K562 (cell line): ENCODE measurements around the gene ITGA3. TPM values are rescaled to one million over a fixed set of nuclear protein-coding genes. Genes with fewer than 3 reads are reported as not detected.

Source experiments
- ATAC-seq: fragments of 200-7000 bp; cut with Tn5 transposase; 3 replicates; pipeline ENCODE4 v1.9.1; 2020; ENCODE audit warnings: moderate library complexity
- BruUV-seq: library from RNA; stranded (reverse); fragments of 400-500 nt; replicated peaks from 2 replicates; lab custom pipeline; 2021; lab: Mats Ljungman, UMichigan
- CTCF ChIA-PET: fragments of 300-600 bp; formaldehyde crosslinking; extraction: SDS; loops from one replicate; lab custom pipeline; 2021; ENCODE audit warnings: low intra/inter-chr PET ratio; lab: Yijun Ruan, JAX
- POLR2A ChIA-PET: fragments of 300-600, 350-650 bp; sonication (Branson Sonifier 250); formaldehyde crosslinking; extraction: SDS; loops from one replicate; lab custom pipeline; 2021; ENCODE audit warnings: antibody characterized with exemption, inconsistent platforms; lab: Yijun Ruan, JAX
- DNase-seq, 4 experiments: peaks; one replicate each; pipeline versions ENCODE4 v3.0.0 to v3.0.0-alpha.2; 2011 to 2018; ENCODE audit warnings: low spot score in 3 of 4, mixed read lengths in 3 of 4; ENCODE audit errors: extremely low read depth in 1 of 4
- FAIRE-seq: peaks from 2 replicates; lab custom pipeline; 2011; peaks lifted over from hg19 to GRCh38; lab: Jason Lieb, UNC
- H2AFZ ChIP-seq: 2 replicates; pipeline ENCODE4 v1.6.0; 2011; ENCODE audit warnings: low read depth, low read length, control low read depth, inconsistent platforms
- H3K27ac ChIP-seq: fragments of 200-600 bp; 3 replicates; pipeline ENCODE4 v1.8.0; 2011; ENCODE audit warnings: low read depth, mild to moderate bottlenecking, control low read depth, inconsistent platforms, low read length, moderate library complexity, mixed read lengths; ENCODE audit errors: extremely low read depth
- H3K27me3 ChIP-seq, 2 experiments: fragments of 300-600 bp in 1 of 2; 2 replicates in 1 of 2; 3 replicates in 1 of 2; pipeline versions ENCODE4 v1.6.0 to v1.8.0; 2011; ENCODE audit warnings: inconsistent platforms in 2 of 2, low read length in 2 of 2, mild to moderate bottlenecking in 1 of 2, mixed read lengths in 1 of 2, moderate library complexity in 1 of 2; ENCODE audit not compliant: control insufficient read depth in 2 of 2, insufficient read depth in 2 of 2
- H3K36me3 ChIP-seq: fragments of 300-600 bp; 3 replicates; pipeline ENCODE4 v1.8.0; 2011; ENCODE audit warnings: mild to moderate bottlenecking, low read length, inconsistent platforms; ENCODE audit not compliant: control insufficient read depth, insufficient read depth
- H3K4me1 ChIP-seq, 2 experiments: fragments of 200-600 bp in 1 of 2; replicated peaks in 1 of 2; 2 replicates in 1 of 2; 3 replicates in 1 of 2; pipeline versions ENCODE4 v1.5.1 to v1.8.0; 2011; ENCODE audit warnings: inconsistent platforms in 2 of 2, low read length in 2 of 2, mild to moderate bottlenecking in 1 of 2, mixed read lengths in 1 of 2, moderate library complexity in 1 of 2; ENCODE audit not compliant: control insufficient read depth in 2 of 2, insufficient read depth in 2 of 2
- H3K4me2 ChIP-seq: 2 replicates; pipeline ENCODE4 v1.6.1; 2011; ENCODE audit warnings: low read length, control low read depth, inconsistent platforms, mixed read lengths; ENCODE audit not compliant: insufficient read depth
- H3K4me3 ChIP-seq: fragments of 200-600 bp; sonication (generic), shearing (Covaris generic); 2 replicates; pipeline ENCODE4 v1.5.1; 2016; ENCODE audit warnings: control low read depth, inconsistent platforms
- H3K79me2 ChIP-seq: fragments of 200-600 bp; 3 replicates; pipeline ENCODE4 v1.8.0; 2011; ENCODE audit warnings: low read length, inconsistent platforms; ENCODE audit not compliant: control insufficient read depth, insufficient read depth
- H3K9ac ChIP-seq, 2 experiments: 2 replicates each; pipeline versions ENCODE4 v1.6.0 to v1.6.1; 2011; ENCODE audit warnings: low read depth in 2 of 2, low read length in 2 of 2, control low read depth in 1 of 2, inconsistent platforms in 1 of 2, mild to moderate bottlenecking in 1 of 2, mixed read lengths in 1 of 2; ENCODE audit not compliant: insufficient read depth in 1 of 2
- H3K9me1 ChIP-seq: one replicate; pipeline ENCODE4 v1.6.0; 2011; ENCODE audit warnings: inconsistent platforms, mild to moderate bottlenecking, low read length, moderate library complexity; ENCODE audit not compliant: control insufficient read depth, insufficient read depth
- H3K9me3 ChIP-seq: replicated peaks from 2 replicates; pipeline ENCODE4 v1.5.1; 2011; ENCODE audit warnings: low read depth, low read length, inconsistent platforms; ENCODE audit not compliant: control insufficient read depth, insufficient read depth
- H4K20me1 ChIP-seq: replicated peaks from 2 replicates; pipeline ENCODE4 v1.6.1; 2011; ENCODE audit warnings: low read length, inconsistent platforms, mixed read lengths; ENCODE audit not compliant: control insufficient read depth, insufficient read depth
- ATF3 ChIP-seq, 2 experiments: fragments of 450-650 bp in 1 of 2; sonication (generic) in 1 of 2; formaldehyde crosslinking in 1 of 2; IDR thresholded peaks in 1 of 2; conservative IDR thresholded peaks in 1 of 2; 2 replicates each; pipeline versions ENCODE4 v1.6.1 to v1.8.1; 2016 to 2023; ENCODE audit warnings: mild to moderate bottlenecking in 2 of 2, moderate library complexity in 2 of 2, inconsistent platforms in 1 of 2, missing genetic modification reagents in 1 of 2
- BACH1 ChIP-seq: fragments of 200-800 bp; sonication (Bioruptor generic); IDR thresholded peaks from 2 replicates; pipeline ENCODE4 v1.6.1; 2016; ENCODE audit warnings: missing genetic modification characterization, missing compliant biosample characterization
- CCNT2 ChIP-seq: IDR thresholded peaks from 2 replicates; pipeline ENCODE4 v1.6.1; 2011; ENCODE audit warnings: borderline replicate concordance, low read depth, mild to moderate bottlenecking, moderate library complexity, mixed read lengths, low read length; ENCODE audit not compliant: insufficient read length; ENCODE audit errors: extremely low read depth
- E2F5 ChIP-seq: sonication (generic); formaldehyde crosslinking; IDR thresholded peaks from 2 replicates; pipeline ENCODE4 v1.8.0; 2022; ENCODE audit warnings: mild to moderate bottlenecking, missing genetic modification reagents
- EHMT2 ChIP-seq: fragments of 450-650 bp; IDR thresholded peaks from 2 replicates; pipeline ENCODE4 v1.6.1; 2018; ENCODE audit warnings: antibody characterized with exemption
- GTF2E2 ChIP-seq: fragments of 200-800 bp; sonication (Bioruptor generic); IDR thresholded peaks from 2 replicates; pipeline ENCODE4 v1.6.1; 2016; ENCODE audit warnings: missing genetic modification characterization, missing compliant biosample characterization
- HOXB6 ChIP-seq: fragments of 250-450 bp; sonication (Bioruptor Pico); IDR thresholded peaks from 2 replicates; pipeline ENCODE4 v1.5.1; 2022; ENCODE audit warnings: mild to moderate bottlenecking, borderline replicate concordance
- LCOR ChIP-seq: sonication (generic); formaldehyde crosslinking; IDR thresholded peaks from 2 replicates; pipeline ENCODE4 v1.8.0; 2022; ENCODE audit warnings: mild to moderate bottlenecking, missing genetic modification reagents
- MNT ChIP-seq, 2 experiments: fragments of 450-650 bp; conservative IDR thresholded peaks; 2 replicates each; pipeline ENCODE4 v1.6.1; 2017; ENCODE audit warnings: mild to moderate bottlenecking in 2 of 2, moderate library complexity in 2 of 2
- NCOA1 ChIP-seq: fragments of 450-650 bp; IDR thresholded peaks from 2 replicates; pipeline ENCODE4 v1.6.1; 2016; ENCODE audit warnings: low read depth
- PHB ChIP-seq: fragments of 250-450 bp; sonication (Bioruptor Pico); IDR thresholded peaks from 2 replicates; pipeline ENCODE4 v1.5.0; 2021
- PRMT5 ChIP-seq: sonication (generic); formaldehyde crosslinking; IDR thresholded peaks from 2 replicates; pipeline ENCODE4 v1.5.0; 2020; ENCODE audit warnings: missing genetic modification reagents
- SAFB2 ChIP-seq: fragments of 200-400 bp; formaldehyde crosslinking; IDR thresholded peaks from 2 replicates; pipeline ENCODE4 v1.6.1; 2018; ENCODE audit warnings: borderline replicate concordance, low read length, low read depth, moderate library complexity; ENCODE audit not compliant: severe bottlenecking
- TAF1 ChIP-seq: IDR thresholded peaks from 2 replicates; pipeline ENCODE4 v1.6.1; 2011; ENCODE audit warnings: mild to moderate bottlenecking, low read length, moderate library complexity; ENCODE audit not compliant: insufficient read depth, control insufficient read depth, severe bottlenecking; ENCODE audit errors: extremely low read depth
- TEAD4 ChIP-seq, 2 experiments: sonication (generic) in 1 of 2; formaldehyde crosslinking in 1 of 2; IDR thresholded peaks; 2 replicates each; pipeline versions ENCODE4 v1.6.1 to v1.8.0; 2012 to 2022; ENCODE audit warnings: borderline replicate concordance in 1 of 2, inconsistent platforms in 1 of 2, low read length in 1 of 2, mild to moderate bottlenecking in 1 of 2, missing genetic modification reagents in 1 of 2
- WHSC1 ChIP-seq: IDR thresholded peaks from one replicate; pipeline ENCODE4 v1.6.1; 2012; ENCODE audit warnings: low read length, control low read depth, inconsistent platforms
- ZNF561 ChIP-seq: fragments of 450-650 bp; formaldehyde crosslinking; conservative IDR thresholded peaks from 2 replicates; pipeline ENCODE4 v1.4.0; 2020; ENCODE audit warnings: mild to moderate bottlenecking, moderate library complexity
- ZNF830 ChIP-seq: fragments of 250-450 bp; sonication (Bioruptor Pico); IDR thresholded peaks from 2 replicates; pipeline ENCODE4 v1.5.0; 2021; ENCODE audit warnings: mild to moderate bottlenecking
- WGBS: fragments of 100-300 bp; shearing (Covaris generic); methylation state at CpG from one replicate; pipeline ENCODE4 v1.1.6; 2016; ENCODE audit warnings: low coverage, mixed read lengths; ENCODE audit not compliant: insufficient coverage; ENCODE audit errors: missing lambda C conversion rate; 5-methylcytosine and 5-hydroxymethylcytosine counted together
- in situ Hi-C: fragments of 300-500 bp; cut with MboI; formaldehyde crosslinking; loops from 4 replicates; pipeline ENCODE4 v1.15.0; 2018; ENCODE audit warnings: inconsistent platforms, mixed read lengths
- intact Hi-C: fragments of 100-400 bp; cut with micrococcal nuclease; formaldehyde crosslinking; loops from 2 replicates; pipeline ENCODE4 v1.14.2; 2022
- polyA plus RNA-seq, 8 experiments: library from polyadenylated mRNA; depleted of rRNA in 4 of 8; stranded (reverse) in 5 of 8; unstranded in 3 of 8; fragments of >200 nt; fragmentation: Nextera tagmentation in 2 of 8; fragmentation: Illumina TruSeq in 1 of 8; extraction: Ambion mirVana in 2 of 8; extraction: Trizol in 1 of 8; gene quantifications; 2 replicates each; pipeline versions ENCODE4 v1.2.1 to v1.2.3, GENCODE V29; 2011 to 2014; ENCODE audit warnings: inconsistent platforms in 1 of 8, missing spikeins in 1 of 8
- total RNA-seq, 7 experiments: library from RNA; depleted of rRNA in 6 of 7; stranded (reverse); fragments of >200 nt in 6 of 7; fragmentation: Illumina TruSeq in 2 of 7; extraction: Trizol in 2 of 7; gene quantifications; 2 replicates each; pipeline versions ENCODE4 v1.2.1 to v1.2.3, GENCODE V29; 2011 to 2021; ENCODE audit warnings: low replicate concordance in 1 of 7

The ITGA3 gene
- total and polyA plus RNA-seq, 9 of the 15 experiments (the other 6 are each of a cell fraction or from before 2014, with no cell fraction given) = 0.03 to 0.75 (median 0.14) TPM; not detected in 2

GRCh38 chr17:50039058-50039457 lies 16.9 kb upstream of the ITGA3 start:
- intact Hi-C loops = no loop called here
- H3K4me2 ChIP-seq = no peak overlapping the region
- FAIRE-seq = no peak
- 0% methylated on average over 4 of the region's 4 CpGs for WGBS
- H3K4me3 ChIP-seq = no peak overlapping the region
- no peak overlapping the region for H3K27ac ChIP-seq
- no peaks in the 10 kb centered on the region for H3K4me1 ChIP-seq
- H3K9me1 ChIP-seq = no peaks in the 10 kb centered on the region
- in situ Hi-C loops = no loop called here
- H4K20me1 ChIP-seq = no peaks in the 10 kb centered on the region; the same call in none of the 2 replicates
- no peak for DNase-seq
- no TSS peak for BruUV-seq
- no peak overlapping the region for H3K9ac ChIP-seq
- H3K36me3 ChIP-seq = no peaks in the 10 kb centered on the region
- ATAC-seq = no peak
- ChIA-PET CTCF (no interaction called here), POLR2A (interaction anchor here (0.7 kb wide), 1 partner anchor 1287 kb away, joined by 4 read pairs; no protein-coding TSS in a partner anchor)
- H2AFZ ChIP-seq = no peak overlapping the region
- H3K79me2 ChIP-seq = no peaks in the 10 kb centered on the region
- no peaks in the 10 kb centered on the region for H3K9me3 ChIP-seq
- peaks cover 4 to 56% of the 10 kb centered on the region in 2 experiments; a peak in 3 of 5 replicates for H3K27me3 ChIP-seq
- TF ChIP-seq GTF2E2 (tag) (no peak), PHB (CRISPR knock-in tag) (no peak), BACH1 (tag) (no peak), PRMT5 (CRISPR knock-in tag) (no peak), SAFB2 (no peak), HOXB6 (CRISPR knock-in tag) (no peak), CCNT2 (no peak), NCOA1 (no peak), LCOR (no peak), EHMT2 (no peak), E2F5 (CRISPR knock-in tag) (no peak), TAF1 (no peak), WHSC1 (no peak), ZNF830 (CRISPR knock-in tag) (no peak), TEAD4 (IDR thresholded peaks at IDR 0.05; ENCODE audit: low read length) (no peak), TEAD4 (CRISPR knock-in tag; IDR thresholded peaks at IDR 0.05; ENCODE audit: borderline replicate concordance) (no peak), ZNF561 (no peak), MNT (conservative IDR thresholded peaks at IDR 0.05) (no peak), ATF3 (IDR thresholded peaks at IDR 0.05) (no peak), ATF3 (CRISPR knock-in tag; conservative IDR thresholded peaks at IDR 0.05) (no peak)
